WTC11 (cell line): ENCODE measurements around the gene SH3D19. TPM values are rescaled to one million over a fixed set of nuclear protein-coding genes. Genes with fewer than 3 reads are reported as not detected.

ENCODE experiments used
- ATAC-seq: fragments of 200-7000 bp; cut with Tn5 transposase; 2 replicates; pipeline ENCODE4 v1.10.0; 2021; ENCODE audit warnings: mild to moderate bottlenecking, moderate library complexity
- CTCF ChIA-PET: fragments of 300-600 bp; sonication (Branson Sonifier 250); formaldehyde crosslinking; loops from one replicate; lab custom pipeline; 2021; ENCODE audit warnings: antibody characterized with exemption; lab: Charles Lee
- POLR2A ChIA-PET: fragments of 350-600 bp; sonication (Branson Sonifier 250); formaldehyde crosslinking; loops from one replicate; lab custom pipeline; 2021; ENCODE audit warnings: antibody characterized with exemption; lab: Charles Lee
- DNase-seq: peaks from one replicate; pipeline ENCODE4 v3.0.0; 2021; ENCODE audit warnings: low spot score
- H3K27ac Mint-ChIP-seq: 2 replicates; pipeline ENCODE4 v1.8.0; 2021; ENCODE audit warnings: mixed read lengths
- H3K27me3 Mint-ChIP-seq: 2 replicates; pipeline ENCODE4 v1.8.0; 2021; ENCODE audit warnings: low read depth, mild to moderate bottlenecking, moderate library complexity, mixed read lengths
- H3K36me3 Mint-ChIP-seq: 2 replicates; pipeline ENCODE4 v1.8.0; 2021; ENCODE audit warnings: mixed read lengths
- H3K4me1 Mint-ChIP-seq: 2 replicates; pipeline ENCODE4 v1.8.0; 2022; ENCODE audit warnings: mixed read lengths
- H3K4me3 Mint-ChIP-seq: 2 replicates; pipeline ENCODE4 v1.8.0; 2021; ENCODE audit warnings: mild to moderate bottlenecking, moderate library complexity, mixed read lengths
- H3K9me3 Mint-ChIP-seq: 2 replicates; pipeline ENCODE4 v1.8.0; 2021; ENCODE audit warnings: mixed read lengths
- ATF3 ChIP-seq: sonication (generic); formaldehyde crosslinking; conservative IDR thresholded peaks from 2 replicates; pipeline ENCODE4 v1.8.1; 2022; ENCODE audit warnings: mild to moderate bottlenecking, missing genetic modification reagents
- CDX4 ChIP-seq: fragments of 250-450 bp; sonication (Bioruptor Pico); IDR thresholded peaks from 2 replicates; pipeline ENCODE4 v1.9.0; 2021; ENCODE audit warnings: moderate library complexity, mild to moderate bottlenecking, inconsistent platforms, borderline replicate concordance
- CREB1 ChIP-seq: sonication (generic); formaldehyde crosslinking; IDR thresholded peaks from 2 replicates; pipeline ENCODE4 v1.8.0; 2023; ENCODE audit warnings: mild to moderate bottlenecking, missing genetic modification reagents
- EMX1 ChIP-seq: fragments of 250-450 bp; sonication (Bioruptor Pico); IDR thresholded peaks from 2 replicates; pipeline ENCODE4 v1.8.0; 2021; ENCODE audit warnings: mild to moderate bottlenecking
- FOXP4 ChIP-seq: sonication (generic); formaldehyde crosslinking; IDR thresholded peaks from 2 replicates; pipeline ENCODE4 v1.8.0; 2022; ENCODE audit warnings: mild to moderate bottlenecking, missing genetic modification reagents
- JAZF1 ChIP-seq: fragments of 250-450 bp; sonication (Bioruptor Pico); IDR thresholded peaks from 2 replicates; pipeline ENCODE4 v1.9.0; 2021; ENCODE audit warnings: moderate library complexity, mild to moderate bottlenecking, inconsistent platforms
- KAT7 ChIP-seq: sonication (generic); formaldehyde crosslinking; IDR thresholded peaks from 2 replicates; pipeline ENCODE4 v1.8.1; 2023; ENCODE audit warnings: missing genetic modification reagents, mild to moderate bottlenecking, borderline replicate concordance
- NFATC4 ChIP-seq: fragments of 250-450 bp; sonication (Bioruptor Pico); IDR thresholded peaks from 2 replicates; pipeline ENCODE4 v1.9.0; 2021; ENCODE audit warnings: mild to moderate bottlenecking
- NR1H2 ChIP-seq: sonication (generic); formaldehyde crosslinking; IDR thresholded peaks from 2 replicates; pipeline ENCODE4 v1.9.0; 2021; ENCODE audit warnings: mild to moderate bottlenecking, moderate library complexity, missing genetic modification reagents
- NR2C2 ChIP-seq: sonication (generic); formaldehyde crosslinking; IDR thresholded peaks from 2 replicates; pipeline ENCODE4 v1.8.0; 2022; ENCODE audit warnings: mild to moderate bottlenecking, missing genetic modification reagents
- PRDM15 ChIP-seq: sonication (generic); formaldehyde crosslinking; IDR thresholded peaks from 2 replicates; pipeline ENCODE4 v1.8.0; 2022; ENCODE audit warnings: missing genetic modification reagents
- SMAD4 ChIP-seq: sonication (generic); formaldehyde crosslinking; IDR thresholded peaks from 2 replicates; pipeline ENCODE4 v1.8.0; 2022; ENCODE audit warnings: mild to moderate bottlenecking, missing genetic modification reagents
- STAT6 ChIP-seq: sonication (generic); formaldehyde crosslinking; conservative IDR thresholded peaks from 2 replicates; pipeline ENCODE4 v1.8.1; 2023; ENCODE audit warnings: mild to moderate bottlenecking, low read depth, missing genetic modification reagents, moderate library complexity
- TCF7 ChIP-seq: sonication (generic); formaldehyde crosslinking; IDR thresholded peaks from 2 replicates; pipeline ENCODE4 v1.8.0; 2022; ENCODE audit warnings: mild to moderate bottlenecking, low read depth, missing genetic modification reagents, moderate library complexity
- ZNF121 ChIP-seq: sonication (generic); formaldehyde crosslinking; IDR thresholded peaks from 2 replicates; pipeline ENCODE4 v1.8.0; 2023; ENCODE audit warnings: missing genetic modification reagents
- ZNF138 ChIP-seq: sonication (generic); formaldehyde crosslinking; conservative IDR thresholded peaks from 2 replicates; pipeline ENCODE4 v1.8.1; 2022; ENCODE audit warnings: mild to moderate bottlenecking, moderate library complexity, missing genetic modification reagents
- ZNF263 ChIP-seq: sonication (generic); formaldehyde crosslinking; IDR thresholded peaks from 2 replicates; pipeline ENCODE4 v1.8.1; 2022; ENCODE audit warnings: low read depth, mild to moderate bottlenecking, moderate library complexity, missing genetic modification reagents
- ZNF423 ChIP-seq: fragments of 250-450 bp; sonication (Bioruptor Pico); IDR thresholded peaks from 2 replicates; pipeline ENCODE4 v2.1.2; 2022; ENCODE audit warnings: mild to moderate bottlenecking, moderate library complexity
- ZNF512 ChIP-seq: sonication (generic); formaldehyde crosslinking; IDR thresholded peaks from 2 replicates; pipeline ENCODE4 v1.8.1; 2022; ENCODE audit warnings: missing genetic modification reagents, borderline replicate concordance
- ZNF532 ChIP-seq: fragments of 250-450 bp; sonication (Bioruptor Pico); IDR thresholded peaks from 2 replicates; pipeline ENCODE4 v1.9.0; 2021; ENCODE audit warnings: mild to moderate bottlenecking, borderline replicate concordance
- total RNA-seq: library from RNA; stranded (reverse); gene quantifications from 3 replicates; pipeline ENCODE4 v1.2.3, GENCODE V29; 2021

Gene SH3D19
- total RNA-seq, 1 experiment from 2014 or later, result 41.6 TPM

- no peak for TF ChIP-seq JAZF1
- no peak for TF ChIP-seq CREB1 (CRISPR knock-in tag)
- TF ChIP-seq EMX1 (CRISPR knock-in tag), result no peak
- TF ChIP-seq, all 79 proteins: peak for 0
Measured at GRCh38 chr4:151323667-151324066, 1.7 kb downstream of the SH3D19 start.

GRCh38 chr4:151322570-151322969 is 2.8 kb downstream of the SH3D19 start:
- no peak overlapping the region for H3K27ac Mint-ChIP-seq
- H3K9me3 Mint-ChIP-seq, result no peaks in the 10 kb centered on the region
- DNase-seq (no peak), ATAC-seq (no peak)
- H3K36me3 Mint-ChIP-seq, result peaks cover 3% of the 10 kb centered on the region
- H3K4me1 Mint-ChIP-seq, result peaks cover 40% of the 10 kb centered on the region
- POLR2A ChIA-PET, result no interaction called here
- CTCF ChIA-PET, result interaction anchor here (0.6 to 0.9 kb wide), 2 partner anchors 25 to 53 kb away, joined by 3 to 4 read pairs; no protein-coding TSS in a partner anchor
- peak overlapping the region; percentile 86 for H3K4me3 Mint-ChIP-seq
- no peaks in the 10 kb centered on the region for H3K27me3 Mint-ChIP-seq
- TF ChIP-seq KAT7 (CRISPR knock-in tag), result no peak
- no peak for TF ChIP-seq ZNF512 (CRISPR knock-in tag)
- TF ChIP-seq ZNF138 (CRISPR knock-in tag), result no peak
- no peak for TF ChIP-seq STAT6
- TF ChIP-seq CDX4, result no peak
- TF ChIP-seq NFATC4 (CRISPR knock-in tag), result no peak
- no peak for TF ChIP-seq PRDM15 (CRISPR knock-in tag)
- no peak for TF ChIP-seq ZNF423 (CRISPR knock-in tag)
- no peak for TF ChIP-seq ZNF263 (CRISPR knock-in tag)
- no peak for TF ChIP-seq TCF7 (CRISPR knock-in tag)
- no peak for TF ChIP-seq ZNF121 (CRISPR knock-in tag)
- TF ChIP-seq ATF3, result no peak
- TF ChIP-seq NR1H2 (CRISPR knock-in tag), result no peak
- no peak for TF ChIP-seq SMAD4 (CRISPR knock-in tag)
- TF ChIP-seq ZNF532 (CRISPR knock-in tag), result no peak
- TF ChIP-seq FOXP4 (CRISPR knock-in tag), result no peak
- TF ChIP-seq CREB1 (CRISPR knock-in tag), result no peak
- no peak for TF ChIP-seq NR2C2 (CRISPR knock-in tag)

More at GRCh38 chr4:151323667-151324066, 1.7 kb downstream of the SH3D19 start:
- DNase-seq (no peak), ATAC-seq (no peak)
- Mint-ChIP-seq H3K36me3 (peaks cover 3% of the 10 kb centered on the region), H3K27ac (peak overlapping the region; percentile 51), H3K4me3 (peak overlapping the region; percentile 86), H3K27me3 (no peaks in the 10 kb centered on the region), H3K9me3 (no peaks in the 10 kb centered on the region), H3K4me1 (peaks cover 40% of the 10 kb centered on the region)
- CTCF ChIA-PET, result interaction anchor here (0.5 to 1.1 kb wide), 4 partner anchors 10 to 168 kb away, joined by 3 to 5 read pairs (median 4); partner anchors contain the start of gene PRSS48
- POLR2A ChIA-PET, result no interaction called here
